Left lobe of liver (tissue), 2 donors: ENCODE results near the gene TRA2B. TPM values are rescaled to one million over a fixed set of nuclear protein-coding genes. Genes with fewer than 3 reads are reported as not detected.

Experiments used
- ATAC-seq: fragments of 200-7000 bp; cut with Tn5 transposase; one replicate; pipeline ENCODE4 v1.9.1; 2020; ENCODE audit warnings: mild to moderate bottlenecking, moderate library complexity
- DNase-seq: peaks from one replicate; pipeline ENCODE4 v3.0.0-alpha.2; 2020; ENCODE audit warnings: low spot score
- total RNA-seq: library from RNA; stranded (reverse); gene quantifications from one replicate; pipeline ENCODE4 v1.2.1, GENCODE V29; 2021
- donor health status: DM: no; HTN: no; CAD: no; lungs with moderate emphysema.
- donor health status: DM: no; HTN: yes; CAD: no.

TRA2B gene
- total RNA-seq, 1 donor from 2014 or later, result 40.4 TPM

DNA sequence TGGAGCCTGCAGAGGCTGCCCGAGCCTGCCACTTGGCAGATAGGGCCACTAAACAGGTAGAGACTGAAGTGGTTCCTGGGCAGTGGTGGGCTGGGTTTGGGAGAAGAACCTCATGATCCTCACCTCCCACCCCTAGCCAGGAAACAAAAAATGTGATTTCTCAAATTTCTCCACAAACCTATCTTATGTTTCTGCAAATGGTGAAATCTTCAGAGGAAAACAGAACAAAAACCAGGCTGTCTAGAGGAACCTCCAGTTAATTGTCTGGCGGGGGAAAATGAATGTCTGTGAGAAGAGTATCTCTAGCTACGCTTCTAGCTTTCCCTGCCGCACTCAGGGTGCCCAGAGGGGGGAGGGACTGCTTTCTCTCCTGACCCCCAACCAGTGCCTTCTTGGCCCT lies 55.9 kb downstream of the TRA2B start:
- DNase-seq (no peak), ATAC-seq (no peak)

DNA sequence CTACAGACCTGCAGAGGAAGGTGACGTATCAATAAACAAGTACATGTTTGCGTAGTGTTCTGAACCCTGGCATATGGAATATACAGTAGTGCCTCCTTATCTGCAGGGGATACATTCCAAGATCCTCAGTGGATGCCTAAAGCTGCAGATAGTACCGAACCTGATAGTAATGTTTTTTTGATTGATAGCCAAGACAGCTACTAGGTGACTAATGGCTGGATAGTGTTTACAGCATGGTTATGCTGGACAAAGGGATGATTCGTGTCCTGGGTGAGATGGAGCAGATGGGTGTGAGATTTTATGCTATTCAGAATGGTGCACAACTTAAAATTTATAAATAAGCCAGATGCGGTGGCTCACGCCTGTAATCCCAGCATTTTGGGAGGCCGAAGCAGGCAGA lies 57.2 kb downstream of the TRA2B start:
- no peak for ATAC-seq
- no peak for DNase-seq

DNA sequence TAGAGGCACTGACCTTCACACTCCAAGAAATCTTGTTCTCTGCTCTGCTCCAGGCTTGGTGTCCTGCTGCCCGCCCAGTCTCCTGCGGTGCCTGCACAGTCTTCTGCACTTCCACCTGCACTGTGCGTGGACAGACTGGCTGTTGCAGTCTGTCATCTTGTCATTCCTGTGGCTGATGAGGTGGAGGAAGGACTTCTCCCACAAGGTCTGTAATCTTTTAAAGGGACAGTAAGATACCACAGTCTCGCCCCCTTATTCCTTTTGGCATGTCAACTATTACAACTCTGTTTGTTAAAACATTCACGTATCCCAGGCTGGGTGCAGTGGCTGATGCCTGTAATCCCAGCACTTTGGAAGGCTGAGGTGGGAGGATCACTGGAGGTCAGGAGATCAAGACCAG lies 58.9 kb downstream of the TRA2B start:
- DNase-seq (no peak), ATAC-seq (no peak)

DNA sequence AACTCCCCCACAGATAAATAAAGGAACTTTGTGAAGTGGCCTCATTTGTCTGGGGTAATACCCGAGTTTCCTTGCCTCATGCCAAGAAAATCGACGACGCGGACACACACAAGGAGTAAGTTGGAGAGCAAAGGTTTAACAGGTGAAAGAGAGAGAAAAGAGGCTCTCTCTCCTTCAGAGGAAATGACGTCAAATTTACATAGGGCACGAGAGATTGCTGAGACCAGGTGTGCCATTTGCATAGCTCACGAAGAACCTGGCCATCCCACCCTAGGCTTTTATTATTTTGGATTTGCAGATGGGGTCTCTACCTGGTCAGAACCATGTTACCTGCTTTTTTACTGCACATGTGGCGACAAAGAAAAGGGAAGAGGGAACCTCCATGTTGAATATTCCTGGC lies 63.7 kb downstream of the TRA2B start:
- no peak for ATAC-seq

DNA sequence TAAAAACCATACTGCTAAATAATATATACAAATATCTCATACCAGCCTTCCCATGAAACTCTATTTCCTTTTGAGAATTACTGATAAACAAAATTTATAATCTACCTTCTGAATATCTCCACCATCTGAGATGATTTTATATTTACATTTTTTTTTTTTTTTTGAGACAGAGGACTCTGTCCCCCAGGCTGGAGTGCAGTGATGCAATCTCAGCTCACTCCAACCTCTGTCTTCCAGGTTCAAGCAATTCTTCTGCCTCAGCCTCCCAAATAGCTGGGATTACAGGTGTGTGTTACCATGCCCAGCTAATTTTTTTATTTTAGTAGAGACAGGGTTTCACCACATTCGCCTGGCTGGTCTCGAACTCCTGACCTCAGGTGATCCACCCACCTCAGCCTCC lies 70.2 kb downstream of the TRA2B start:
- ATAC-seq, result no peak
- DNase-seq, result no peak

More for the DNA sequence above, 63.7 kb downstream of the TRA2B start:
- no peak for DNase-seq

DNA sequence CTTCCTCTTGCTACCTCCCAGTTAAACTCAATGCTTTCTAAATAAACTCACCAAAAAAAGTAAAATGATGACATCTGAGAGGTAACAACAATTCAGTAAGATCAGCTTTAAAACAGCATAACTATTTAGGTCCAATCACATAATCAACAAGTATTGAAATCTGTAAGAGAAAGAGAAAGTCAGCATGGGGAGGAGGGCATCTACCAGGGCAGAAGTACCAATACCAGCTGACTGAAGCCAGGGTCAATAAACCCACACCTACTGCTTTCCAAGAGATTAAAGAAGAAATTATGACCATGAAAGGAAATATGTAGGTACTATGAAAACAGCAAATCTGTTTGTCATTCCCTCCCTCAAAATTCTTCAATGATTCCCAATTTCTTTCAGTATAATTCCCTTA lies 70.8 kb downstream of the TRA2B start:
- no peak for ATAC-seq
- no peak for DNase-seq

DNA sequence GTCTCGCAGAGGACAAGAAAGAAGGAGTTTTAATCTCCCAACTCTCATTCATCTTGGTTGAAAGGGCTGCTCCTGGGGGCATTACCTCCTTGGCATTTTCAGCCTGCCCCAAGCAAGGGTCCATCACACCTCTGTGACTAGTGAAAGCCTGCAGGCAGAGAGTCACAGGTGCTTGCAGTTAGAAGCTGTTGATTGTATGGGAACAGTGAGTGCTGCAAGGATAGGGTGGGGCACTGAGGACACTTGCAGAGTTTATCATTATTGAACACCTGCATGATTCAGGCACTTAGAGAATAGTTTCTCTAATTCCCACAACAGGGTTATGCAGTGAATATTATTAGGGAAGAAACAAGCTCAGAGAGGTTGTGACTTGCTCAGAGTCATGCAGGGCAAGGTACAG lies 71.3 kb downstream of the TRA2B start:
- DNase-seq (no peak), ATAC-seq (no peak)

Other genes starting within 250 kb of the TRA2B start
- gene IGF2BP2, start 113.0 kb downstream of the TRA2B start, total RNA-seq, result 1.2 TPM
- gene ETV5, start 171.1 kb upstream of the TRA2B start, total RNA-seq, result 7.0 TPM